Measurements from ENCODE around the gene ZDHHC14. TPM values are rescaled to one million over a fixed set of nuclear protein-coding genes. Genes with fewer than 3 reads are reported as not detected.

The ZDHHC14 gene
- total and polyA plus RNA-seq, 3 donors from 2014 or later = 28.5 to 74.9 (median 67.9) TPM

DNA sequence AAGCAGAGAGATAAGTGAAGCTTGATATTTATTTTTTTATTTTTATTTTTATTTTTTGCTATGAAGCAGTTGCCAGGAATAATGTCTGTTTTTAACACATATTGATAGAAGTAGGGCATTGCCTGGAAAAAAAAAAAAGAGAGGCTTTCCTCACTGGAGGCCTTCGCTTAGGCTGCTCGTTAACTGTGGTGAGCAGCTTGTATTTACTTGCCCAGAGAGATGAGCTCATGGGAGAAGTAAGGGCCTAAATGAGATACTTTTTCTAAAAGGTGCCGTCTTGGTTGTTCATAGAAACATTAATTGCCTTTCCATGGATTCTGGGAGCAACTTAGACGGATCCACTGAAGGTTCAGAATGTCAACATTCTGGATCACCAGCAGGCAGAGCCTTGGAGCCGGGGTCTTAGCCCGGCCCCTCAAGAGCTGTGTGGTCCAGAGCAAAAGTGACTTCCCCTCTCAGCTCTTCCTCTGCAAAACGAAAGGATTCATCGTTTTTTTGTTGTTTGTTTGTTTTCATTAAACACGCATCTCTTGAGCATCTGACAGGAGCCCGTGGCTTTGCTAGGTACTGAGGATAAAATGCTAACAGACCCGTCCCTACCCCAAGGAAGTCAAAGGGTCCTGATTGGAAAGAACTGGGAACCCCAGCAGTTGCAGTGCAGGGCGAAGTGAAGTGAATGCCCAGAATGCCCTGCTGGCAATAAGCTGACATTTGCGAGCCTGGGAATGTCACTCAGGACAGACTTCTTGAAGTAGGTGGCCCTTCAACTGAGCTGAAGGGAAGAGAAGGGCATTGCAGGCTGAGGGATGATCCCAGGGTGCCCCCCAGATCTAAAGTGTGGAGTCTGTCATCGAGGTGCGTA is 138.5 kb downstream of the ZDHHC14 start:
- H3K27ac ChIP-seq = peak overlapping the region in 1 of 2 donors; percentile 28
- H3K4me3 ChIP-seq = no peak overlapping the region
- DNase-seq = no peak
- no peaks in the 10 kb centered on the region for H3K27me3 ChIP-seq
- WGBS, 2 donors = 68 to 75% methylated on average over 15 of the region's 15 CpGs
- peaks cover 12% of the 10 kb centered on the region for H3K4me1 ChIP-seq
- H3K9me3 ChIP-seq = no peaks in the 10 kb centered on the region
- no peaks in the 10 kb centered on the region for H3K36me3 ChIP-seq (ENCODE audit: low read depth, missing control alignments)
- intact Hi-C loops (cut with DNase I; ENCODE audit: low total_unique reads) = no loop called here
- TF ChIP-seq CTCF (IDR thresholded peaks at IDR 0.05) = no peak
- TF ChIP-seq POLR2A (IDR thresholded peaks at IDR 0.05) = no peak

DNA sequence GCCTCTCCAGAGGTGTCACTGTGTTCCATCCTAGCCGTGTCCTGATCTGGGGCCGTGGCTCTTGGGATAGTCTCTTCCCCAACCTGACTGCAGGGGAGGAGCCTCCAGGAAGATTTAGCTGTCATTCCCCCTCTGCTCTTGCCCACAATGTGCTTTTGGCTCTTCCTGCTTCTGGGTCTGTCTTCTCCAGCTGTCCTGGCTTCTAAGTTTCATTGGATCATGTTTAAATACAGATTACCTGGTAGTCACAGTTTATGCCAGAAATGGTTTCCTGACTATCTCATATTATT is 139.1 kb downstream of the ZDHHC14 start:
- Histone ChIP-seq H3K36me3 (ENCODE audit: low read depth, missing control alignments) (no peaks in the 10 kb centered on the region), H3K4me1 (peaks cover 6% of the 10 kb centered on the region), H3K27me3 (no peaks in the 10 kb centered on the region), H3K4me3 (no peak overlapping the region), H3K9me3 (no peaks in the 10 kb centered on the region), H3K27ac (no peak overlapping the region)
- 60 to 80% methylated on average over 1 to 2 of the region's 2 CpGs for WGBS, 2 donors
- no peak for DNase-seq
- intact Hi-C loops (cut with DNase I; ENCODE audit: low total_unique reads) = no loop called here
- TF ChIP-seq POLR2A (IDR thresholded peaks at IDR 0.05) (no peak), CTCF (IDR thresholded peaks at IDR 0.05) (no peak)

DNA sequence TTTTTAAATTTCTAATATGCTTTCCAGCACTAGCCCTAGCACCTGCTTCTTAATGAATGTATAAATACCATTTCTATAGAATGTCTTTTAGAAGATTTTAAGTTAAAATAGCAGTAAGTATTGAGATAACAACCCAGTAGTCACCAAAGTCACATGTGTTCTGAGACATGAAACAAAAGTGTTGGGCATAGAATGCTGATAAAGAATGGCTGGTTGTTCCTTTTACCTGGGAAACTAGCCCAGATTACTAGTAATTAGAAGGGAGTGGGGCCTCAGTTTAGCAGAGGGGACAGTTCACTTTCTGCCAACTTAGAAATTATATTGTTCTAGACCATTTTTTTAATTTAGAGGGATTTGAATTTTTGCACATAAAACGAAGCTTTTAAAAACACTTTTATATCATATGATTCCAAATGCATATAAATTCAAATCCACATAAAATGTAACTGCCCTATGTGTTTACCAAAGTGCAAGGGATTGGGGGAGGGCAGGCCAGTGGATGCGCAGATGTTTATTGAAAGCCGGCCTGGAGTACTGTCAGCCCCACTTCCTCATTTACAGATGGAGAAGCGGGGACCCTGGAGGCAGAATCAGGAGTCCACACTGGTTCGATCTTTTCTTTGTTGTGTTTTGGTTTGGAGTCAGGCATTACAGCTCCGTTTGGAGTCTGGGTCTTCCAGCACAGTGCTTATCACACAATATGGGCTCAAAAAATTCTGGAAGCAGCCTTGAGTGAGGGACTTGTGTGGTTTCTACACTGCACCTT is 139.8 kb downstream of the ZDHHC14 start:
- no peak overlapping the region for H3K27ac ChIP-seq
- 88 to 89% methylated on average over 6 of the region's 6 CpGs for WGBS, 2 donors
- TF ChIP-seq CTCF (IDR thresholded peaks at IDR 0.05) (no peak), POLR2A (IDR thresholded peaks at IDR 0.05) (no peak)
- H3K4me1 ChIP-seq = peaks cover 5% of the 10 kb centered on the region
- no peak for DNase-seq
- H3K4me3 ChIP-seq = no peak overlapping the region
- H3K27me3 ChIP-seq = no peaks in the 10 kb centered on the region
- H3K9me3 ChIP-seq = no peaks in the 10 kb centered on the region
- intact Hi-C loops (cut with DNase I; ENCODE audit: low total_unique reads) = no loop called here
- no peaks in the 10 kb centered on the region for H3K36me3 ChIP-seq (ENCODE audit: low read depth, missing control alignments)

- H3K36me3 ChIP-seq (ENCODE audit: low read depth, missing control alignments) = no peaks in the 10 kb centered on the region
- DNase-seq = no peak
- H3K4me1 ChIP-seq = peaks cover 5% of the 10 kb centered on the region
- TF ChIP-seq POLR2A (IDR thresholded peaks at IDR 0.05) = no peak
- no peak for TF ChIP-seq CTCF (IDR thresholded peaks at IDR 0.05)
- 87 to 88% methylated on average over 10 of the region's 10 CpGs for WGBS, 2 donors
- H3K9me3 ChIP-seq = no peaks in the 10 kb centered on the region
- H3K27me3 ChIP-seq = no peaks in the 10 kb centered on the region
- H3K4me3 ChIP-seq = no peak overlapping the region
- intact Hi-C loops (cut with DNase I; ENCODE audit: low total_unique reads) = no loop called here
- no peak overlapping the region for H3K27ac ChIP-seq
Measured at GRCh38 chr6:157521362-157522335, 140.7 kb downstream of the ZDHHC14 start.
